Measurements from ENCODE around the gene CTNNA2.

DNA sequence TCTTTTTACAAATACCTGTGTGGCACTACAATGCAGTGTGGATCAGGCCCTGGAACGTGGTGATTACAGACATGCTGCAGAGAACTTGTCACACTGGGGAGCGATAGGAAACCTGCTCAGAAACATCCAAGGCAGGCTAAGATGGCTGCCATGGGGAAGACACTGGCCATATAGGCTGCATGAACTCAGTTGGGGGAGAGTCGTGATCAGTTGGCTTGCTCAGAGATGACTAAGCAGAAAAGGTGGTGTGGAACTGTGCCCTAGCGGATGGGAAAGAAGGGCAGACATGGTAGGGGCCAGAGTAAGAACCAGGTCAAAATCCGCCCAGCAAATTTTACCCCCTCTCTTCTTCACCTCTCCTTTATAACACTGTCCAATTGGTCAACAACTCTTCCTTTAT lies 483.9 kb downstream of the CTNNA2 start:
- TF ChIP-seq SIN3A (conservative IDR thresholded peaks at IDR 0.05 in 1 of 2, IDR thresholded peaks at IDR 0.05 in 1 of 2; ENCODE audit: low read depth in 1 of 2, low read length in 2 of 2): no peak
- no peak for TF ChIP-seq CREB1 (IDR thresholded peaks at IDR 0.05)
- TF ChIP-seq, protein P1, sequence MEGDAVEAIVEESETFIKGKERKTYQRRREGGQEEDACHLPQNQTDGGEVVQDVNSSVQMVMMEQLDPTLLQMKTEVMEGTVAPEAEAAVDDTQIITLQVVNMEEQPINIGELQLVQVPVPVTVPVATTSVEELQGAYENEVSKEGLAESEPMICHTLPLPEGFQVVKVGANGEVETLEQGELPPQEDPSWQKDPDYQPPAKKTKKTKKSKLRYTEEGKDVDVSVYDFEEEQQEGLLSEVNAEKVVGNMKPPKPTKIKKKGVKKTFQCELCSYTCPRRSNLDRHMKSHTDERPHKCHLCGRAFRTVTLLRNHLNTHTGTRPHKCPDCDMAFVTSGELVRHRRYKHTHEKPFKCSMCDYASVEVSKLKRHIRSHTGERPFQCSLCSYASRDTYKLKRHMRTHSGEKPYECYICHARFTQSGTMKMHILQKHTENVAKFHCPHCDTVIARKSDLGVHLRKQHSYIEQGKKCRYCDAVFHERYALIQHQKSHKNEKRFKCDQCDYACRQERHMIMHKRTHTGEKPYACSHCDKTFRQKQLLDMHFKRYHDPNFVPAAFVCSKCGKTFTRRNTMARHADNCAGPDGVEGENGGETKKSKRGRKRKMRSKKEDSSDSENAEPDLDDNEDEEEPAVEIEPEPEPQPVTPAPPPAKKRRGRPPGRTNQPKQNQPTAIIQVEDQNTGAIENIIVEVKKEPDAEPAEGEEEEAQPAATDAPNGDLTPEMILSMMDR (IDR thresholded peaks at IDR 0.05; ENCODE audit: control extremely low read depth in 1 of 3, insufficient read depth in 1 of 3, low read depth in 1 of 3, low read length in 3 of 3): no peak
- TF ChIP-seq POLR2A (IDR thresholded peaks at IDR 0.05; ENCODE audit: control extremely low read depth in 1 of 2, low read depth in 2 of 2, low read length in 2 of 2): no peak
- TF ChIP-seq, protein P2, sequence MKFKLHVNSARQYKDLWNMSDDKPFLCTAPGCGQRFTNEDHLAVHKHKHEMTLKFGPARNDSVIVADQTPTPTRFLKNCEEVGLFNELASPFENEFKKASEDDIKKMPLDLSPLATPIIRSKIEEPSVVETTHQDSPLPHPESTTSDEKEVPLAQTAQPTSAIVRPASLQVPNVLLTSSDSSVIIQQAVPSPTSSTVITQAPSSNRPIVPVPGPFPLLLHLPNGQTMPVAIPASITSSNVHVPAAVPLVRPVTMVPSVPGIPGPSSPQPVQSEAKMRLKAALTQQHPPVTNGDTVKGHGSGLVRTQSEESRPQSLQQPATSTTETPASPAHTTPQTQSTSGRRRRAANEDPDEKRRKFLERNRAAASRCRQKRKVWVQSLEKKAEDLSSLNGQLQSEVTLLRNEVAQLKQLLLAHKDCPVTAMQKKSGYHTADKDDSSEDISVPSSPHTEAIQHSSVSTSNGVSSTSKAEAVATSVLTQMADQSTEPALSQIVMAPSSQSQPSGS (IDR thresholded peaks at IDR 0.05; ENCODE audit: low read length): no peak
- TF ChIP-seq RNF2 (IDR thresholded peaks at IDR 0.05; ENCODE audit: borderline replicate concordance, low read depth, low read length, missing control alignments, poor library complexity, severe bottlenecking): no peak
- no peak for TF ChIP-seq POLR2AphosphoS5 (IDR thresholded peaks at IDR 0.05; ENCODE audit: low read depth, low read length)
- no peak for TF ChIP-seq MAFK (IDR thresholded peaks at IDR 0.05; ENCODE audit: low read depth, low read length)
- TF ChIP-seq, protein P3, sequence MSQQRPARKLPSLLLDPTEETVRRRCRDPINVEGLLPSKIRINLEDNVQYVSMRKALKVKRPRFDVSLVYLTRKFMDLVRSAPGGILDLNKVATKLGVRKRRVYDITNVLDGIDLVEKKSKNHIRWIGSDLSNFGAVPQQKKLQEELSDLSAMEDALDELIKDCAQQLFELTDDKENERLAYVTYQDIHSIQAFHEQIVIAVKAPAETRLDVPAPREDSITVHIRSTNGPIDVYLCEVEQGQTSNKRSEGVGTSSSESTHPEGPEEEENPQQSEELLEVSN (IDR thresholded peaks at IDR 0.05): no peak

Data from H1 (cell line).